Cardiac fibroblast (primary cell): Measurements from ENCODE around the gene C19orf25.

Experiments used
- DNase-seq, 2 donors: peaks; one replicate each; pipeline versions ENCODE4 v3.0.0 to v3.0.0-alpha.2; 2010; ENCODE audit warnings: low read depth in 2 of 2
- H3K4me3 ChIP-seq, 2 donors: replicated peaks in 1 of 2; 1 replicate in 1 of 2; 2 replicates in 1 of 2; pipeline ENCODE4 v1.5.1; 2011; ENCODE audit warnings: low read depth in 2 of 2, low read length in 2 of 2, mild to moderate bottlenecking in 2 of 2, moderate library complexity in 1 of 2
- TF ChIP-seq, protein P1 (sequence below): IDR thresholded peaks from one replicate; pipeline ENCODE4 v1.5.1; 2011; ENCODE audit warnings: low read depth, mild to moderate bottlenecking, low read length, inconsistent platforms

Gene C19orf25

GRCh38 chr19:1495051-1495798, 16.2 kb upstream of the C19orf25 start:
- no peak for DNase-seq
- TF ChIP-seq, protein P1, sequence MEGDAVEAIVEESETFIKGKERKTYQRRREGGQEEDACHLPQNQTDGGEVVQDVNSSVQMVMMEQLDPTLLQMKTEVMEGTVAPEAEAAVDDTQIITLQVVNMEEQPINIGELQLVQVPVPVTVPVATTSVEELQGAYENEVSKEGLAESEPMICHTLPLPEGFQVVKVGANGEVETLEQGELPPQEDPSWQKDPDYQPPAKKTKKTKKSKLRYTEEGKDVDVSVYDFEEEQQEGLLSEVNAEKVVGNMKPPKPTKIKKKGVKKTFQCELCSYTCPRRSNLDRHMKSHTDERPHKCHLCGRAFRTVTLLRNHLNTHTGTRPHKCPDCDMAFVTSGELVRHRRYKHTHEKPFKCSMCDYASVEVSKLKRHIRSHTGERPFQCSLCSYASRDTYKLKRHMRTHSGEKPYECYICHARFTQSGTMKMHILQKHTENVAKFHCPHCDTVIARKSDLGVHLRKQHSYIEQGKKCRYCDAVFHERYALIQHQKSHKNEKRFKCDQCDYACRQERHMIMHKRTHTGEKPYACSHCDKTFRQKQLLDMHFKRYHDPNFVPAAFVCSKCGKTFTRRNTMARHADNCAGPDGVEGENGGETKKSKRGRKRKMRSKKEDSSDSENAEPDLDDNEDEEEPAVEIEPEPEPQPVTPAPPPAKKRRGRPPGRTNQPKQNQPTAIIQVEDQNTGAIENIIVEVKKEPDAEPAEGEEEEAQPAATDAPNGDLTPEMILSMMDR, result no peak
- H3K4me3 ChIP-seq, result no peak overlapping the region

DNA sequence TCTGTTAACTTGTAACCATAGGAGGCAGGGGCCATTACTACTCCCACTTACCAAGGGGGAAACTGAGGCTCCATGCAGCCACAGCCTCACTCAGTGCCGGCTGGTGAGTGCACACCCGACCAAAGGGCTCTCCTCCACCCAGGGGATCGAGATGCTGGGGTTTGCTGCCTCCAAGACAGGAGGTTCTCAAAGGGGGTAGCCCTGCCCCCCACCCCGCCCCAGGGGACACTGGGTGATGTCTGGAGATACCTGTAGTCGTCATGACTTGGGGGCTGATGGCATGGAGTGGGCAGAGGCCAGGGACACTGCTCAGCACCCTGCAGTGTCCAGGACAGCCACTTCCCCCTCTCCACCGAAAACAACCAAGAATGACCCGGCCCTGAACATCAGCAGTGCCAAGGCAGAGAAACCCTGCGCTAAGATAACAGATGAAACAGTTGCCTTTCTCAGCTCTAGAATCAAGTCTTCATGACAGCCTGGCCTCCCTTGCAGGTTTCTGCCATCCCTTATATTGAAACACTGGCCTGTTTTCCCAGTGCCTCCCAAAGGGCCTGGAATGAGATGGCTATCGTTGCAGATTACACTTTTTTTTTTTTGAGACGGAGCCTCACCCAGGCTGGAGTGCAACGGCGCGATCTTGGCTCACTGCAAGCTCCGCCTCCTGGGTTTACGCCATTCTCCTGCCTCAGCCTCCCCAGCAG, 15.2 kb upstream of the C19orf25 start:
- DNase-seq, result no peak
- TF ChIP-seq, protein P1, result no peak
- no peak overlapping the region for H3K4me3 ChIP-seq

GRCh38 chr19:1492474-1493006, 13.5 kb upstream of the C19orf25 start:
- peak in 1 of 2 donors; percentile 37 for DNase-seq
- H3K4me3 ChIP-seq, result no peak overlapping the region
- TF ChIP-seq, protein P1, result no peak

DNA sequence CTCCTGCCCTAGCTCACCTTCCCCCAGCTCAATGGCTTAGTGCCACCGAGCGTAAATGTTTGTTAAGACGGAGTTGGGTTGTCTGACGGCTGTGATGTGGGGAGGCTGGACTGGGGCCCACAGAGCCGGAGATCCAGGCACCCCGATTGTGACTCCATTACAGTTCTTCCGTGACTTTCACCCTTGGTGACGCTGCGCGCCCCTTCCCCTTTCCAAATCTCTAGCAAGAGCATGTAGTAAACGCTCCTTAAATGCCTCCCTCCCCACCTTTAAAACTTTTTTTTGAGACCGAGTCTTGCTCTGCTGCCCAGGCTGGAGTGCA, 12.8 kb upstream of the C19orf25 start:
- TF ChIP-seq, protein P1, result no peak
- peak overlapping the region; percentile 53 to 60 for H3K4me3 ChIP-seq
- no peak for DNase-seq

GRCh38 chr19:1491114-1491848, 12.3 kb upstream of the C19orf25 start, which contains the start of gene REEP6:
TSS of gene REEP6 (plus strand) at chr19:1491181. CDS start at chr19:1491270, 89 bp downstream.
- TF ChIP-seq, protein P1, result no peak
- no peak for DNase-seq
- peak within 1 kb of the TSS; percentile 56 to 60 for H3K4me3 ChIP-seq

DNA sequence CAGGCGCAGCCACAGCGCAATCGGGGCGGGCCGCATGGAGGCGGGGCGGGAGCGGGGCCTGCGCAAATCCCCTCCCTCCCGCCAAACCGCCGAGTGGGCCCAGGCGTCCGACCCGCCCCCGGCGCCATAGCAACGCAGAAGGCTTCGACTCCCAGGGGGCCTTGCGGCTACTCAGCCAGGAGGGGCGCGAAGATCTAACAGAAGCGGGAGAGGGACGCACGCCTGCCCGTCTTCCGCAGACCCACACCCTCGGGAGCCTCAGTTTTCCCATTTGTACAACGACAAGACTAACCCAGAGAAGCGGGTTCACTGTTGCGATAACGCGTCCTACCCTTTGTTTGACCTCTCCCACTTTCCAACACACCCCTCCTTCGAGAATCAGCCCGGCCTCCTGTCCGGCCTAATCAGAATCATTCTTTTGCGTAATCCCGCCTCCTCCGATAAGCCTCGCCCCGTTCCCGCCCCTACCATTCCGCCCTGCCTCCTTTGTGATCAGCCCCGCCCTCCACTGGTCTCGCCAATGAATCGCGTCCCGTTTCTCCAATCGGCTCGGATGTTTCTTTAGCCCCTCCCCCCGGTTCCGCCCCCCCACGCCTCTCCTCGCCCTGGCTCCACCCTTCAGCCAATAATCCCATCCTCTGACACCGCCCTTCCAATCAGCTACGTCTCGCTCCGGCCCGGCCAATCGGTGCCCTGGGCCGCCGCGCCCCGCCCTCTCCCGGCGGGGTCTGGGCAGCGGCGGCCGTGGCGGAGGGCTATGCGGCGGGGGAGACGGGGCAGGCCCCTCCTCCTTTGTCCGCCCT, 11.5 kb upstream of the C19orf25 start, which contains the start of gene PCSK4:
Gene PCSK4 (minus strand): TSS at position 40 of the 803 bp plus-strand sequence. CDS start 4 bp downstream, at position 36.
- TF ChIP-seq, protein P1, result no peak
- peak within 1 kb of the TSS; percentile 56 to 60 for H3K4me3 ChIP-seq
- peak; percentile 99 to 100 for DNase-seq
